RWPE1 (cell line): Measurements from ENCODE around the gene EIF2B2.

Source experiments
- CTCF ChIA-PET: fragments of 350-600 bp; sonication (Branson Sonifier 250); formaldehyde crosslinking; extraction: SDS; loops from one replicate; lab custom pipeline; 2021; lab: Yijun Ruan, JAX
- POLR2A ChIA-PET: fragments of 400-600 bp; formaldehyde crosslinking; extraction: SDS; loops from one replicate; lab custom pipeline; 2020; ENCODE audit warnings: antibody characterized with exemption; ENCODE audit not compliant: low non-redundant PET; lab: Yijun Ruan, JAX
- DNase-seq: peaks from one replicate; pipeline ENCODE4 v3.0.0; 2012; ENCODE audit warnings: low spot score
- H3K27ac ChIP-seq: fragments of 450-650 bp; 2 replicates; pipeline ENCODE4 v1.5.1; 2017
- TF ChIP-seq, protein P1 (sequence below): fragments of 450-650 bp; conservative IDR thresholded peaks from 2 replicates; pipeline ENCODE4 v1.5.1; 2017; ENCODE audit warnings: low read depth, mild to moderate bottlenecking

Gene EIF2B2

DNA sequence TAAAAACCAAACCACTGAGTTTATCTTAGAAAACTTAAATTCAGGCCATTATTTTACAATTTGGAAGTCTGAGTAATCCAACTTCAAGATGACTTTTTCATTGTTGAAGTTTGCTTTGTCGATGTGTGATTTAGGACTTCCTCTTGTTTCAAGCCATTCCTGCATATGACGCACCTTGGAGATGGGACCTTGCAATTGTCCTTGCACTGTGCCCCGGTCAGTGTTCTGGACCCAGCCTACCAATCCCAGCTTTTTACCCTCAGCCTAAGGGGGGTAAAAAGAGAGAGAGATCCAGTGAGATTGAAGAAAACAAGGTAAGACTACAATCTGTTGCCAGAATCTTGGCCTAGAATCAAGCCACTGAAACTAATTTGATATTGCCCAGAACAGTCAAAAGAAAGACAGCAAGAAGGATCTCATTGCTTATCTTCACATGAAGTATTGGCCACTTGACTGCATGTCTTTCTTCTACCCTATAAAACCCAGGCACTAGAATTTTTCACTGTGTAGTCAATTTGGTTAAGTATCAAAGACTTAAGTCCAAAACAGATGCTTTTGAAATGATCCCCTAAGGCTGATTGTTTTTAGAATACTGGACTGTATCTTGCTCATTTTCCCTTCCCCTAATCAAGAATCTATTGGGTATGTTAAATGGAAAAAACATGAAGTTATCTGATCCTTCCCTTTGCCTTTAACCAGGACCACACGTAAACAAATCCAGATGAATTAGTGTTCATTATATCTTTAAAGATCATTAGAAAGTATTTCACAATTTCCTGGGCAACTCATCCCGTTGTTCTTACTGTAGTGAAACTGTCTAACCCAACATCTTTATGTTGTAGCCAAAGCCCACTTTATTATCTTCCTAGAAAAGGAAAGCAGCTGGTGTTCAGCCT, 50.9 kb downstream of the EIF2B2 start:
- H3K27ac ChIP-seq, result no peak overlapping the region
- ChIA-PET CTCF (no interaction called here), POLR2A (interaction anchor here (0.7 kb wide), 1 partner anchor 8 kb away, joined by 3 read pairs; no protein-coding TSS in a partner anchor)
- DNase-seq, result no peak
- TF ChIP-seq, protein P1, sequence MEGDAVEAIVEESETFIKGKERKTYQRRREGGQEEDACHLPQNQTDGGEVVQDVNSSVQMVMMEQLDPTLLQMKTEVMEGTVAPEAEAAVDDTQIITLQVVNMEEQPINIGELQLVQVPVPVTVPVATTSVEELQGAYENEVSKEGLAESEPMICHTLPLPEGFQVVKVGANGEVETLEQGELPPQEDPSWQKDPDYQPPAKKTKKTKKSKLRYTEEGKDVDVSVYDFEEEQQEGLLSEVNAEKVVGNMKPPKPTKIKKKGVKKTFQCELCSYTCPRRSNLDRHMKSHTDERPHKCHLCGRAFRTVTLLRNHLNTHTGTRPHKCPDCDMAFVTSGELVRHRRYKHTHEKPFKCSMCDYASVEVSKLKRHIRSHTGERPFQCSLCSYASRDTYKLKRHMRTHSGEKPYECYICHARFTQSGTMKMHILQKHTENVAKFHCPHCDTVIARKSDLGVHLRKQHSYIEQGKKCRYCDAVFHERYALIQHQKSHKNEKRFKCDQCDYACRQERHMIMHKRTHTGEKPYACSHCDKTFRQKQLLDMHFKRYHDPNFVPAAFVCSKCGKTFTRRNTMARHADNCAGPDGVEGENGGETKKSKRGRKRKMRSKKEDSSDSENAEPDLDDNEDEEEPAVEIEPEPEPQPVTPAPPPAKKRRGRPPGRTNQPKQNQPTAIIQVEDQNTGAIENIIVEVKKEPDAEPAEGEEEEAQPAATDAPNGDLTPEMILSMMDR, result no peak

DNA sequence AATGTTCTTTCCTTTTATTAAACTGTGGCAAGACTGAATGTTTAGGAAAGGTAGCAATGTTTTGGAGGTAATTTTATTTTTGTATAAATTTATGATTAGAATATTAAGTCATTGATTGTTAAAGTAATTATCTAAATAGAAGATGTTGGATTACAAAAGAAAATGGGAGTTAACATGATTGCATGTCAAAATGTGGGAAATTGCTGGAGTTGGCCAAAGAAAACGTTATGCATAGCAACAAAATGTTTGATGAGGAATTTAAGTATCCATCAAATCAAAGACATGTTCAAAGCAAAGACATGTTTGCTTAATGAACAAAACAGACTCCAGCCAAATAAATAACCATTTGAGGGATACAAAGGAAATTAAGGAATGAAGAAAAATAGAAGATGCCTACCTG, 51.7 kb downstream of the EIF2B2 start:
- H3K27ac ChIP-seq, result no peak overlapping the region
- ChIA-PET POLR2A (no interaction called here), CTCF (interaction anchor here (1.0 kb wide), 1 partner anchor 110 kb away, joined by 5 read pairs; no protein-coding TSS in a partner anchor)
- TF ChIP-seq, protein P1, result no peak
- DNase-seq, result no peak

- POLR2A ChIA-PET, result no interaction called here
- TF ChIP-seq, protein P1, result no peak
- no peak for DNase-seq
- CTCF ChIA-PET, result interaction anchor here (0.6 kb wide), 1 partner anchor 242 kb away, joined by 3 read pairs; no protein-coding TSS in a partner anchor
- H3K27ac ChIP-seq, result no peak overlapping the region
Measured at GRCh38 chr14:75059642-75060041, 56.9 kb downstream of the EIF2B2 start.

GRCh38 chr14:75060420-75060819, 57.7 kb downstream of the EIF2B2 start:
- CTCF ChIA-PET, result interaction anchor here (0.6 kb wide), 1 partner anchor 243 kb away, joined by 3 read pairs; no protein-coding TSS in a partner anchor
- POLR2A ChIA-PET, result no interaction called here
- no peak for DNase-seq
- TF ChIP-seq, protein P1, result no peak
- no peak overlapping the region for H3K27ac ChIP-seq
